Heart right ventricle (tissue), 16 donors: ENCODE data around the gene DCANP1. TPM values are rescaled to one million over a fixed set of nuclear protein-coding genes. Genes with fewer than 3 reads are reported as not detected.

Experiments used
- ATAC-seq, 8 donors: fragments of 200-7000 bp; cut with Tn5 transposase; one replicate each; pipeline ENCODE4 v1.9.1; 2020; ENCODE audit warnings: mild to moderate bottlenecking in 8 of 8, moderate library complexity in 8 of 8, moderate number of reproducible peaks in 1 of 8
- DNase-seq, 2 donors: peaks; one replicate each; pipeline ENCODE4 v3.0.0-alpha.2; 2020
- H3K27ac ChIP-seq, 10 donors: fragments of 200-600 bp; sonication (generic) in 2 of 10; one replicate each; pipeline versions ENCODE4 v1.5.0 to v1.8.0; 2020 to 2022; ENCODE audit warnings: mild to moderate bottlenecking in 3 of 10
- H3K27me3 ChIP-seq, 7 donors: fragments of 200-600 bp; one replicate each; pipeline ENCODE4 v1.8.0; 2021 to 2022; ENCODE audit warnings: mild to moderate bottlenecking in 2 of 7
- H3K36me3 ChIP-seq, 9 donors: fragments of 200-600 bp; sonication (generic) in 1 of 9; one replicate each; pipeline versions ENCODE4 v1.5.0 to v1.8.0; 2020 to 2022; ENCODE audit warnings: mild to moderate bottlenecking in 2 of 9
- H3K4me1 ChIP-seq, 9 donors: fragments of 200-600 bp; sonication (generic) in 1 of 9; one replicate each; pipeline versions ENCODE4 v1.5.0 to v1.8.0; 2020 to 2022; ENCODE audit warnings: mild to moderate bottlenecking in 4 of 9
- H3K4me3 ChIP-seq, 10 donors: fragments of 200-600 bp; sonication (generic) in 2 of 10; one replicate each; pipeline versions ENCODE4 v1.5.0 to v1.8.0; 2020 to 2022; ENCODE audit warnings: mild to moderate bottlenecking in 7 of 10, moderate library complexity in 2 of 10
- H3K9me3 ChIP-seq, 11 donors: fragments of 200-600 bp in 10 of 11; sonication (generic) in 2 of 11; one replicate each; pipeline versions ENCODE4 v1.5.0 to v1.8.0; 2013 to 2022; ENCODE audit warnings: mild to moderate bottlenecking in 2 of 11, control low read depth in 1 of 11, moderate library complexity in 1 of 11
- CTCF ChIP-seq, 9 donors: fragments of 200-600 bp; sonication (generic) in 2 of 9; IDR thresholded peaks; one replicate each; pipeline versions ENCODE4 v1.5.0 to v1.8.0; 2021 to 2022; ENCODE audit warnings: antibody characterized with exemption in 9 of 9, mild to moderate bottlenecking in 5 of 9, moderate library complexity in 1 of 9
- WGBS, 2 donors: extraction: QIAGEN DNeasy Blood & Tissue Kit; methylation state at CpG; one replicate each; pipeline ENCODE4 v1.1.7; 2013; ENCODE audit warnings: inconsistent platforms in 1 of 2; 5-methylcytosine and 5-hydroxymethylcytosine counted together
- intact Hi-C, 10 donors: fragments of 100-400 bp; cut with DNase I; formaldehyde crosslinking; loops; one replicate each; pipeline versions ENCODE4 v1.11.1 to v1.14.2; 2022
- polyA plus RNA-seq, 2 donors: library from polyadenylated mRNA; stranded (reverse); fragments of 200-250 nt; gene quantifications; one replicate each; pipeline ENCODE4 v1.2.3, GENCODE V29; 2013
- total RNA-seq, 10 donors: library from RNA; stranded (reverse); fragmentation: NEBNext Ultra II Directional in 3 of 10; extraction: Animal tissue kit (Norgen Biotek cat#: 25700) in 3 of 10; gene quantifications; one replicate each; pipeline versions ENCODE4 v1.2.1 to v1.2.4, GENCODE V29; 2021 to 2023
- donor health status: Arrhythmogenic right ventricular cardiomyopathy.
- donor health status: ischemic (EF 13 %, LVEDD 7.1; RV severe dilation, severe dysfunction).
- donor health status: healthy with polysubstance abuse.
- donor health status: DM: no; HTN: yes; CAD: no.
- donor health status: DM: no; HTN: no; CAD: no.
- donor health status: ischemic (EF 25% LVEDD 6.9; RV normal size, moderate dysfunction).
- donor health status: ischemic (EF 25% LVEDD 5.7; RV mildly dilated, moderate dysfunction).
- donor health status: healthy.
- donor health status: DM: yes; HTN: yes; CAD: no.
- donor health status: Ischemic cardiomyopathy.
- donor health status: ischemic (EF 35%, LVEDD 5.7; RV mildly dilated, moderate dysfunction).
- donor health status: nonischemic (EF 11% LVEDD 7.7; RV severe dilation, severe dysfunction).
- donor health status: DM: yes; HTN: yes; CAD: no.
- donor health status: PGD.
- donor health status: ischemic (EF 29% LVEDD 5.4; RV normal size, mild dysfunction).
- donor health status: nonischemic (EF 23%, LVEDD 6.1; RV moderate dilation, normal function).

Gene DCANP1
- total and polyA plus RNA-seq, 12 donors: not detected

GRCh38 chr5:135423146-135423845, 23.9 kb downstream of the DCANP1 start:
- peaks cover 0 to 45% (median 4%) of the 10 kb centered on the region in 9 donors for H3K4me1 ChIP-seq
- ATAC-seq: peak in 1 of 8 donors; percentile 35
- 51 to 58% methylated on average over 7 of the region's 7 CpGs for WGBS, 2 donors

GRCh38 chr5:135422419-135422818, 24.7 kb downstream of the DCANP1 start:
- peaks cover 0 to 45% (median 4%) of the 10 kb centered on the region in 9 donors for H3K4me1 ChIP-seq
- H3K27me3 ChIP-seq: no peaks in the 10 kb centered on the region
- no peak overlapping the region for H3K4me3 ChIP-seq
- DNase-seq (no peak), ATAC-seq (no peak)
- H3K27ac ChIP-seq: no peak overlapping the region
- no peak for TF ChIP-seq CTCF (IDR thresholded peaks at IDR 0.05)
- H3K36me3 ChIP-seq: no peaks in the 10 kb centered on the region
- intact Hi-C loops: loop anchor here in 4 of 10 donors (10.0 kb wide), 3 partner anchors 88 to 178 kb away; no protein-coding TSS in a partner anchor
- peaks cover 0 to 18% (median 2%) of the 10 kb centered on the region in 11 donors for H3K9me3 ChIP-seq

More at GRCh38 chr5:135423146-135423845, 23.9 kb downstream of the DCANP1 start:
- peaks cover 0 to 23% (median 3%) of the 10 kb centered on the region in 11 donors for H3K9me3 ChIP-seq
- no peak for DNase-seq
- no peaks in the 10 kb centered on the region for H3K27me3 ChIP-seq
- intact Hi-C loops: loop anchor here in 4 of 10 donors (10.0 kb wide), 3 partner anchors 88 to 178 kb away; no protein-coding TSS in a partner anchor
- no peak overlapping the region for H3K4me3 ChIP-seq
- H3K36me3 ChIP-seq: no peaks in the 10 kb centered on the region
- TF ChIP-seq CTCF (IDR thresholded peaks at IDR 0.05): no peak
- H3K27ac ChIP-seq: peak overlapping the region in 1 of 10 donors; percentile 49

DNA sequence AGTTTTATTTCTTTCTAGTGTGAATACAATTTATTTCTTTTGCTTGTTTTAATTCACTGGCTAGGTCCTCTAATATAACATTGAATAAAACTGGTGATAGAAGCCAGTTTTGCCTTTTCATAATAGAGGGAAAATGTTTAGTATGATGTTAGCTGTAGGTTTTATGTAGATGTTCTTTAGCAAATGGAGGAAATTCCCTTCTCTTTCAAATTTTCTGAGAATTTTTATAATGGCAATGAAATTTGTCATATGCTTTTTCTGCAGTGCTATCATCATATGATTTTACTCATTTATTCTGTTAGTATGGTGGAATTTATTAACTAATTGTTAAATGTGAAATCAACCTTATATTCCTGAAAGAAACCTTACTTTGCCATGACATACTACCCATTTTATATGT, 30.1 kb downstream of the DCANP1 start:
- Histone ChIP-seq H3K36me3 (no peaks in the 10 kb centered on the region), H3K4me3 (no peak overlapping the region), H3K9me3 (peaks cover 0 to 18% (median 2%) of the 10 kb centered on the region in 11 donors), H3K27ac (no peak overlapping the region), H3K27me3 (no peaks in the 10 kb centered on the region), H3K4me1 (no peaks in the 10 kb centered on the region)
- DNase-seq (no peak), ATAC-seq (no peak)
- no peak for TF ChIP-seq CTCF (IDR thresholded peaks at IDR 0.05)
- intact Hi-C loops: no loop called here

DNA sequence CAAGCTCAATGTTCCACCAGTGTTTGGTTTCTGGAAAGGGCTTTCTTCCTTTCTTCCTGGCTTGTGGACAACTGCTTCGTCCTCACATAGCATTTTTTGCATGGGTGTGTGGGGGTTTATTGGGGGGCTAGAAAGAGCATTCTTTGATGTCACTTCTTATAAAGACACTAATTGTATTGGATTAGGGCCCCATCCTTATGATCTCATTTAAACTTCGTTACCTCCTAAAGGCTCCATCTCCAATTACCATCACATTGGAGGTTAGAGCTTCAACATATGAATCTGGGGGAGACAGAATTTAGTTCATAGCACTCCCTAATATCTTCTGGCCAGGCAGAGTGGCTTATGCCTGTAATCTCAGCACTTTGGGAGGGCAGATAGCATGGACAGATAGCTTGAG, 42.1 kb downstream of the DCANP1 start:
- DNase-seq: no peak
- Histone ChIP-seq H3K4me3 (no peak overlapping the region), H3K27ac (no peak overlapping the region), H3K36me3 (no peaks in the 10 kb centered on the region), H3K27me3 (no peaks in the 10 kb centered on the region), H3K9me3 (peaks cover 0 to 9% (median 0%) of the 10 kb centered on the region in 11 donors), H3K4me1 (peaks cover 0 to 5% (median 2%) of the 10 kb centered on the region in 9 donors)
- no peak for ATAC-seq
- TF ChIP-seq CTCF (IDR thresholded peaks at IDR 0.05): no peak
- WGBS, 2 donors: 87 to 90% methylated on average over 2 of the region's 2 CpGs
- intact Hi-C loops: no loop called here
